ENCODE data around the gene FAM193A. TPM values are rescaled to one million over a fixed set of nuclear protein-coding genes. Genes with fewer than 3 reads are reported as not detected.

The FAM193A gene
- total and polyA plus RNA-seq, 2 experiments from 2014 or later, result 12.0 to 22.9 TPM

- TF ChIP-seq EZH2phosphoT487 (IDR thresholded peaks at IDR 0.05; ENCODE audit: unreplicated experiment) (no peak), ZNF462 (CRISPR knock-in tag; IDR thresholded peaks at IDR 0.05) (no peak), STAT1 (IDR thresholded peaks at IDR 0.05; ENCODE audit: unreplicated experiment) (no peak)
These were observed 195.5 kb downstream of the FAM193A start (continued) for GRCh38 chr4:2731907-2732317.

- Mint-ChIP-seq H3K4me1 (no peaks in the 10 kb centered on the region; the same call in 2 of the 3 replicates), H3K27me3 (ENCODE audit: insufficient read depth, low read depth, poor library complexity) (peaks cover 6% of the 10 kb centered on the region), H3K4me3 (no peak overlapping the region), H3K27ac (no peak overlapping the region), H3K36me3 (ENCODE audit: low read depth) (peaks cover 30% of the 10 kb centered on the region), H3K9me3 (peaks cover 14% of the 10 kb centered on the region; the same call in 2 of the 3 replicates)
- Histone ChIP-seq H3K4me2 (no peak overlapping the region), H3K4me3 (no peak overlapping the region), H3K9me2 (ENCODE audit: insufficient read depth) (no peaks in the 10 kb centered on the region), H3K4me1 (ENCODE audit: insufficient read depth) (no peaks in the 10 kb centered on the region), H3F3A (replicated peaks; ENCODE audit: low read depth) (no peaks in the 10 kb centered on the region), H3K36me3 (ENCODE audit: insufficient read depth) (no peaks in the 10 kb centered on the region), H4K20me1 (replicated peaks; ENCODE audit: insufficient read depth) (no peaks in the 10 kb centered on the region; the same call in 1 of the 2 replicates), H3K79me2 (replicated peaks; ENCODE audit: insufficient read depth) (no peaks in the 10 kb centered on the region), H3K27ac (ENCODE audit: low read depth) (no peak overlapping the region), H2AFZ (no peak overlapping the region), H3K27me3 (ENCODE audit: insufficient read depth) (no peaks in the 10 kb centered on the region)
- DNase-seq (ENCODE audit: low spot score) (no peak), ATAC-seq (no peak)
- TF ChIP-seq ZNF114 (CRISPR knock-in tag; IDR thresholded peaks at IDR 0.05), result no peak
- TF ChIP-seq JUNB (IDR thresholded peaks at IDR 0.05; ENCODE audit: unreplicated experiment), result no peak
- TF ChIP-seq ETS1 (IDR thresholded peaks at IDR 0.05), result no peak
- no peak for TF ChIP-seq NANOG (IDR thresholded peaks at IDR 0.05; ENCODE audit: borderline replicate concordance)
- TF ChIP-seq ZNF331 (CRISPR knock-in tag; IDR thresholded peaks at IDR 0.05; ENCODE audit: low read depth), result no peak
These were observed 196.1 kb downstream of the FAM193A start for GRCh38 chr4:2732526-2732925.
